D341Med (cell line): ENCODE data around the gene ADGRA3.

ENCODE experiments used
- DNase-seq: peaks from one replicate; pipeline ENCODE4 v3.0.0; 2012; ENCODE audit warnings: low spot score

ADGRA3 gene

DNA sequence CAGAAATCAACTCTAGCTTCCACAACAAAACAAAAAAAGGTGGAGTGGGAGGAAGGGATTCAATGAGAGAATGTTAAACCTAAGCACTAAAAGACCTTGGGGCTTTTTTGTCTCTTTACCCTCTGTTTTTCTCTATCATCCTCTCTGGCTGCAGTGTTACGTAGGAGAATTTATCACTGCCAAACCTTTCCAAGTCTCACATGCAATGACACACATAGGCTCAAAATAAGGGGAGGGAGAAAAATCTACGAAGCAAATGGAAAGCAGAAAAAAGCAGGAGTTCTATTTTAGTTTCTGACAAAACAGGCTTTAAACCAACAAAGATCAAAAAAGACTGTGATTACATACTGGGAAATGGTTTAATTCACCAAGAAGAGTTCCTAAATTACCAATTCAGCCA lies 152.1 kb downstream of the ADGRA3 start:
- DNase-seq, result no peak

DNA sequence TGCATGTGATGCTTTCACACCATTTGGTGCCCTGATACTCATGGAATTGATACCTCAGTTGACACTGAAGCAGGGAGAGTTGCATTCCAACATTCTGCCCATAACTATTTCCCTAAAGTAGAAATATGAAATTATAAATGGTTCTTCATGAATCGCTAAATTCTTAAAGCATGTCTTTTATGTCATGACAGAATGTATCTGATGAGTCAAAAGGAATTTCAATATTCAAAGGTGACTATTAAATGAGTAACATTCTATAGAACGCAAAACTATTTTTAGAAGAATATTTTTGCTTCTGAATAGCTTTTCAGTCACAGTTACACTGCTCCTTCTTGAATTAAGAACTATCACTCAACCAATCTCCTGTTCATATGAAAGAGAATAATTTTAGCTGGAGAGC lies 152.8 kb downstream of the ADGRA3 start:
- DNase-seq, result no peak

DNA sequence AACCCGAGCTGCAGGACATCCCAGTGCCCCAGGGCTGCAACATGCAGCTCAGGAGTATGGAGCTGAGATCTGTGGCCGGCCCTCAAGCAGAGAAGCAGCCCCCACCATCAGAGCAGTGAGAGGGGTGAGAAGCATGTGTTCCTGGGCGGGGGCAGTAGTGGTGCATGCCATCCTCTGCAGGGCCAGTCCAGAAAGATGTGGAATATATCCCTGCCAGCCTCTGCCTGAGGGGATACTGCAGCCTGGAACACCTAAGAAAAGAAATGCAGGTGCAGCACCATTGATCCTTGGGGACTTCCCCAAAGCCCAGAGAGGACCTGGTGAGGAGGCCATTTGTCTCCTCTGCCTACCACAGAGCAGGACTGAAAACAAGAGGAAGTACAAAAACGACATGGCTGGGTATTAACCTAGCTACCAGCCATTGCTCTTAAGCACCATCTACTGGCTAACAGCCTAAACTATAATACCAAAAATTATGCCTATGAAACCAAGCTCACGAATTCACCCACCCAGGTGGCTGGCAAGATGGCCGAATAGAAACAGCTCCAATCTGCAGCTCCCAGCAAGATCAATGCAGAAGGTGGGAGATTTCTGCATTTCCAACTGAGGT lies 158.8 kb downstream of the ADGRA3 start:
- peak; percentile 70 for DNase-seq

DNA sequence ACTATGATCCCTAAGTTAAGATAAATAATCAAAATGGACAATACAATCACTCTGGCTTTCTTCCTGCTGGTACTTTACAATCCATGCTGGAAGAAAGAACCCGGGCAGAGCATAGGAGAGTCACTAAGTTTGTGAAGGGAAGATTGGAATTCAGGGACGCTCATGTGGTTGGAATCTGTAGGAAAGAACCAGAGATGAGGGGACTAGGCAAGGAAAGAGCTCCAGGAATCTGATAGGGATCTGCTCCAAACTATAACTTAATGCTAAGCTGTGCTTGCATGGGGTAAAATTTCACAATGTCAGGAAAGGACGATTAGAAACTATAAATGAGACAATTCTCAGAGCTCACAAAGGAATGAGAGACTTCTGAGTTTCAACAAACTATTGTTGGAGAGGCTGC lies 167.5 kb downstream of the ADGRA3 start:
- no peak for DNase-seq

DNA sequence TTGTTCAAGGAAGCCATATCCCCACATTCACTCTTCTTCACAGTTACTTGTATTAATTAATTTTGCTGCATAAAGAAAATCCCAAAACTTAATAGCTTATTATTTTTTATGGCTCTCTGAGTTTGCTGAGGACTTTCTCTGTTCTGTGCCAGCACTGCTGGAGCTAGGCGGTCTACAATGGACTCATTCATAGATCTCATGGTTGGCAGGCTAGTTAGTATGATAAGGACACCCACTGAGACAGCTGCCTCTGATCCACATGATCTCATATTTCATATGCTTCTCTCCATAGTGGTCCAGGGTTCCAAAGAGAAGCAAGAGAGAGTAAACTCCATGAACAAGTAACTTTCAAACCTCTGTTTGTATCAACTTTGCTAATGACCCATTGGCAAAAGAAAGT lies 170.2 kb downstream of the ADGRA3 start:
- DNase-seq, result no peak

DNA sequence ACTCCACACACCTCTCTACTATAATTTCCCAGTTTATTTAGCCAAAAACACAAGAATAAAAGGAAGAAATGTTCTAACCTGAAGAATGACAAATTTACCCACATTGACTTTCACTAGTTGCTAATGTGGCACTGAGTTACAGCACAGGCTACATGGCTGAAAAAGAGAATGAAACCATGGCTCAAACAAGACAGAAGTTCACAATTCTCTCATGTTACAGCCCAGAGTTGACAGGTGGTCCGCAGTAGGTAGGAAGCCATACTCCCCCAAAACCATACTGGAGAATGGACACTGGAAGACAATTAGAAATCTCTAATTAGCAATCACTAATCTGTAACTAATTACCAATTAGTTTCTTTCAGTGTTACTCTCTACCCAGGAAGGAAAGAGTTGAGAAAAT lies 170.8 kb downstream of the ADGRA3 start:
- no peak for DNase-seq

DNA sequence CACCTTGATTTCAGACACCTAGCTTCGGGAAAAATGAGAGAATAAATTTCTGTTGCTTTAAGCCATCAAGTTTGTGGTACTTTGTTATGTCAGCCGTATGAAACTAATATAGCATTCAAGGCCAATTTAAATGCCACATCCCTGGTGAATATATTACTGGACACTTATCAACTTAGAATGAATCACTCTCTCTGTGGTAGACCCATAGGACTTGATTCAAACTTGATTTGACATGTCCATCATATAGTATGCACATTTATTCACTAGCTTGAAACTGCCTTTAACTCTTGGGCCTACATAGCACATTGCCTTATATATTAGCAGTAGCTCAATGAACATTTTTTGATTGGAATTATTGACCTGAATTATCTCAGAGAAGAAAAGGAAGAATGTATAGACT lies 172.3 kb downstream of the ADGRA3 start:
- no peak for DNase-seq

DNA sequence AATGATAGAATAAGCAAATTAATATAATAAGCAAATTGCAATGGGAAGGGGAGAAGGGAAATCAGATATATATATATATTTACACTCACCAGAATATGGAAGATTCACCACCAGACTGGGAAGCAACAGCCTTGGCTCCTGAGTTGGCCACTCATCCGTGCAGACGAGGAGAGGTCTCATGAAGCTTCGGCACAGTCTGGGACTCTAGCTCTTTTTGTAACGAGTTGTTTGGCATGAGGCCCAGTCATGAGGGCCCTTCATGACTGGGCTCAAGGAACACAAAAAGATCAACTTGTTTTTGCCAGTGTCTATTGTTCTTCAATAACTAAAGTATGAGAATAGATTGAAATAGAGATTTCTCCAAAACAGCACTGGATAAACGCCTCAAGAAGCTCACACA lies 176.4 kb downstream of the ADGRA3 start:
- DNase-seq, result no peak

DNA sequence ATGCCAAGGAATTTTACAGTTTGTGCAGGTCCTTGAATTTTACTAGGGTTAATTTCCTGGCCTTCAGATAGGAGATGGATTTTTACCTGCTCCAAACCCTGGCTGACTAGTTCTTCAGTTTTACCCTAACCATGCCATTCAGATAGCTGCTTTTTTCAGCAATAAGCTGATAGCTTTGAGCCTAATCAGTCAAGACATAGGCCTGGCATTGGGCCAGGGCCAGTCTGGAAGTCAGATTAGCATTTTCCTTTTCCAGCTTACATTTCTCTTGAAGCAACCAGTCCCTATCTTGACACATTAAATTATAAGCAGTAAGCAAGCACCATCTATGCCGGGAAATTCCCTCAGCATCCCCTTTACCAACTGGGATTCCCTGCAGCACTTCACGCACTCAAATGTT lies 177.1 kb downstream of the ADGRA3 start:
- DNase-seq, result no peak
